ENCODE data around the gene PIP4K2C. TPM values are rescaled to one million over a fixed set of nuclear protein-coding genes. Genes with fewer than 3 reads are reported as not detected.

Gene PIP4K2C
- total and polyA plus RNA-seq, 2 experiments from 2014 or later = 10.8 to 30.6 TPM

DNA sequence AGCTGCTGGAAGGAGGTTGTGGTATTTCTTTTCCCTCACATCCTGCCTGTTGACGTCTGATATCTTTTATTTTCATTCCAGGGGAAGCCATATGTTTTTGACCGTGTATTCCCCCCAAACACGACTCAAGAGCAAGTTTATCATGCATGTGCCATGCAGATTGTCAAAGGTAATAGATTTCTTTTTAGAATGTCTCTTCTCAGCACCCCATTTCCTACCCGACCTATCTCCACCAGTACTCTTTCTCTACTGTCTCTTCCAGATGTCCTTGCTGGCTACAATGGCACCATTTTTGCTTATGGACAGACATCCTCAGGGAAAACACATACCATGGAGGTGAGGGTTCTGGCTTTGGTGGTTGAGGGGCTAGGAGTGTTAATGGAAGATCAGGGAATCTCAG lies 27.6 kb upstream of the PIP4K2C start:
- no peak overlapping the region for H3K4me3 ChIP-seq
- H3F3A ChIP-seq (replicated peaks; ENCODE audit: low read depth) = no peaks in the 10 kb centered on the region
- Mint-ChIP-seq H3K9me3 (no peaks in the 10 kb centered on the region), H3K36me3 (ENCODE audit: low read depth) (peaks cover 18% of the 10 kb centered on the region; the same call in 2 of the 3 replicates), H3K4me3 (no peak overlapping the region), H3K27ac (no peak overlapping the region), H3K4me1 (no peaks in the 10 kb centered on the region), H3K27me3 (ENCODE audit: insufficient read depth, low read depth, poor library complexity) (no peaks in the 10 kb centered on the region)
- H3K27ac ChIP-seq (ENCODE audit: low read depth) = no peak overlapping the region
- no peak overlapping the region for H2AFZ ChIP-seq
- H3K4me1 ChIP-seq (ENCODE audit: insufficient read depth) = no peaks in the 10 kb centered on the region
- ATAC-seq (no peak), DNase-seq (ENCODE audit: low spot score) (no peak)
- no peaks in the 10 kb centered on the region for H3K9me2 ChIP-seq (ENCODE audit: insufficient read depth)
- no peaks in the 10 kb centered on the region; the same call in 1 of the 2 replicates for H3K36me3 ChIP-seq (ENCODE audit: insufficient read depth)
- no peak overlapping the region for H3K4me2 ChIP-seq
- no peak for TF ChIP-seq JUNB (IDR thresholded peaks at IDR 0.05; ENCODE audit: unreplicated experiment)
- TF ChIP-seq CREB1 (CRISPR knock-in tag; IDR thresholded peaks at IDR 0.05; ENCODE audit: low read depth) = no peak
- no peak for TF ChIP-seq POLR2AphosphoS5 (IDR thresholded peaks at IDR 0.05; ENCODE audit: low read depth)
- TF ChIP-seq, protein P1, sequence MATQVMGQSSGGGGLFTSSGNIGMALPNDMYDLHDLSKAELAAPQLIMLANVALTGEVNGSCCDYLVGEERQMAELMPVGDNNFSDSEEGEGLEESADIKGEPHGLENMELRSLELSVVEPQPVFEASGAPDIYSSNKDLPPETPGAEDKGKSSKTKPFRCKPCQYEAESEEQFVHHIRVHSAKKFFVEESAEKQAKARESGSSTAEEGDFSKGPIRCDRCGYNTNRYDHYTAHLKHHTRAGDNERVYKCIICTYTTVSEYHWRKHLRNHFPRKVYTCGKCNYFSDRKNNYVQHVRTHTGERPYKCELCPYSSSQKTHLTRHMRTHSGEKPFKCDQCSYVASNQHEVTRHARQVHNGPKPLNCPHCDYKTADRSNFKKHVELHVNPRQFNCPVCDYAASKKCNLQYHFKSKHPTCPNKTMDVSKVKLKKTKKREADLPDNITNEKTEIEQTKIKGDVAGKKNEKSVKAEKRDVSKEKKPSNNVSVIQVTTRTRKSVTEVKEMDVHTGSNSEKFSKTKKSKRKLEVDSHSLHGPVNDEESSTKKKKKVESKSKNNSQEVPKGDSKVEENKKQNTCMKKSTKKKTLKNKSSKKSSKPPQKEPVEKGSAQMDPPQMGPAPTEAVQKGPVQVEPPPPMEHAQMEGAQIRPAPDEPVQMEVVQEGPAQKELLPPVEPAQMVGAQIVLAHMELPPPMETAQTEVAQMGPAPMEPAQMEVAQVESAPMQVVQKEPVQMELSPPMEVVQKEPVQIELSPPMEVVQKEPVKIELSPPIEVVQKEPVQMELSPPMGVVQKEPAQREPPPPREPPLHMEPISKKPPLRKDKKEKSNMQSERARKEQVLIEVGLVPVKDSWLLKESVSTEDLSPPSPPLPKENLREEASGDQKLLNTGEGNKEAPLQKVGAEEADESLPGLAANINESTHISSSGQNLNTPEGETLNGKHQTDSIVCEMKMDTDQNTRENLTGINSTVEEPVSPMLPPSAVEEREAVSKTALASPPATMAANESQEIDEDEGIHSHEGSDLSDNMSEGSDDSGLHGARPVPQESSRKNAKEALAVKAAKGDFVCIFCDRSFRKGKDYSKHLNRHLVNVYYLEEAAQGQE (IDR thresholded peaks at IDR 0.05; ENCODE audit: unreplicated experiment) = no peak
- no peak for TF ChIP-seq EZH2 (IDR thresholded peaks at IDR 0.05; ENCODE audit: low read depth, unreplicated experiment)
- TF ChIP-seq STAT1 (IDR thresholded peaks at IDR 0.05; ENCODE audit: unreplicated experiment) = no peak
- TF ChIP-seq, protein P2, sequence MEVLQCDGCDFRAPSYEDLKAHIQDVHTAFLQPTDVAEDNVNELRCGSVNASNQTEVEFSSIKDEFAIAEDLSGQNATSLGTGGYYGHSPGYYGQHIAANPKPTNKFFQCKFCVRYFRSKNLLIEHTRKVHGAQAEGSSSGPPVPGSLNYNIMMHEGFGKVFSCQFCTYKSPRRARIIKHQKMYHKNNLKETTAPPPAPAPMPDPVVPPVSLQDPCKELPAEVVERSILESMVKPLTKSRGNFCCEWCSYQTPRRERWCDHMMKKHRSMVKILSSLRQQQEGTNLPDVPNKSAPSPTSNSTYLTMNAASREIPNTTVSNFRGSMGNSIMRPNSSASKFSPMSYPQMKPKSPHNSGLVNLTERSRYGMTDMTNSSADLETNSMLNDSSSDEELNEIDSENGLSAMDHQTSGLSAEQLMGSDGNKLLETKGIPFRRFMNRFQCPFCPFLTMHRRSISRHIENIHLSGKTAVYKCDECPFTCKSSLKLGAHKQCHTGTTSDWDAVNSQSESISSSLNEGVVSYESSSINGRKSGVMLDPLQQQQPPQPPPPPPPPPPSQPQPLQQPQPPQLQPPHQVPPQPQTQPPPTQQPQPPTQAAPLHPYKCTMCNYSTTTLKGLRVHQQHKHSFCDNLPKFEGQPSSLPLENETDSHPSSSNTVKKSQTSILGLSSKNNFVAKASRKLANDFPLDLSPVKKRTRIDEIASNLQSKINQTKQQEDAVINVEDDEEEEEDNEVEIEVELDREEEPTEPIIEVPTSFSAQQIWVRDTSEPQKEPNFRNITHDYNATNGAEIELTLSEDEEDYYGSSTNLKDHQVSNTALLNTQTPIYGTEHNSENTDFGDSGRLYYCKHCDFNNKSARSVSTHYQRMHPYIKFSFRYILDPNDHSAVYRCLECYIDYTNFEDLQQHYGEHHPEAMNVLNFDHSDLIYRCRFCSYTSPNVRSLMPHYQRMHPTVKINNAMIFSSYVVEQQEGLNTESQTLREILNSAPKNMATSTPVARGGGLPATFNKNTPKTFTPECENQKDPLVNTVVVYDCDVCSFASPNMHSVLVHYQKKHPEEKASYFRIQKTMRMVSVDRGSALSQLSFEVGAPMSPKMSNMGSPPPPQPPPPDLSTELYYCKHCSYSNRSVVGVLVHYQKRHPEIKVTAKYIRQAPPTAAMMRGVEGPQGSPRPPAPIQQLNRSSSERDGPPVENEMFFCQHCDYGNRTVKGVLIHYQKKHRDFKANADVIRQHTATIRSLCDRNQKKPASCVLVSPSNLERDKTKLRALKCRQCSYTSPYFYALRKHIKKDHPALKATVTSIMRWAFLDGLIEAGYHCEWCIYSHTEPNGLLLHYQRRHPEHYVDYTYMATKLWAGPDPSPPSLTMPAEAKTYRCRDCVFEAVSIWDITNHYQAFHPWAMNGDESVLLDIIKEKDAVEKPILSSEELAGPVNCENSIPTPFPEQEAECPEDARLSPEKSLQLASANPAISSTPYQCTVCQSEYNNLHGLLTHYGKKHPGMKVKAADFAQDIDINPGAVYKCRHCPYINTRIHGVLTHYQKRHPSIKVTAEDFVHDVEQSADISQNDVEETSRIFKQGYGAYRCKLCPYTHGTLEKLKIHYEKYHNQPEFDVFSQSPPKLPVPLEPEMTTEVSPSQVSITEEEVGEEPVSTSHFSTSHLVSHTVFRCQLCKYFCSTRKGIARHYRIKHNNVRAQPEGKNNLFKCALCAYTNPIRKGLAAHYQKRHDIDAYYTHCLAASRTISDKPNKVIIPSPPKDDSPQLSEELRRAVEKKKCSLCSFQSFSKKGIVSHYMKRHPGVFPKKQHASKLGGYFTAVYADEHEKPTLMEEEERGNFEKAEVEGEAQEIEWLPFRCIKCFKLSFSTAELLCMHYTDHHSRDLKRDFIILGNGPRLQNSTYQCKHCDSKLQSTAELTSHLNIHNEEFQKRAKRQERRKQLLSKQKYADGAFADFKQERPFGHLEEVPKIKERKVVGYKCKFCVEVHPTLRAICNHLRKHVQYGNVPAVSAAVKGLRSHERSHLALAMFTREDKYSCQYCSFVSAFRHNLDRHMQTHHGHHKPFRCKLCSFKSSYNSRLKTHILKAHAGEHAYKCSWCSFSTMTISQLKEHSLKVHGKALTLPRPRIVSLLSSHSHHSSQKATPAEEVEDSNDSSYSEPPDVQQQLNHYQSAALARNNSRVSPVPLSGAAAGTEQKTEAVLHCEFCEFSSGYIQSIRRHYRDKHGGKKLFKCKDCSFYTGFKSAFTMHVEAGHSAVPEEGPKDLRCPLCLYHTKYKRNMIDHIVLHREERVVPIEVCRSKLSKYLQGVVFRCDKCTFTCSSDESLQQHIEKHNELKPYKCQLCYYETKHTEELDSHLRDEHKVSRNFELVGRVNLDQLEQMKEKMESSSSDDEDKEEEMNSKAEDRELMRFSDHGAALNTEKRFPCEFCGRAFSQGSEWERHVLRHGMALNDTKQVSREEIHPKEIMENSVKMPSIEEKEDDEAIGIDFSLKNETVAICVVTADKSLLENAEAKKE (CRISPR knock-in tag; IDR thresholded peaks at IDR 0.05) = no peak
- no peak for TF ChIP-seq EZH2phosphoT487 (IDR thresholded peaks at IDR 0.05; ENCODE audit: unreplicated experiment)
- TF ChIP-seq, protein P3, sequence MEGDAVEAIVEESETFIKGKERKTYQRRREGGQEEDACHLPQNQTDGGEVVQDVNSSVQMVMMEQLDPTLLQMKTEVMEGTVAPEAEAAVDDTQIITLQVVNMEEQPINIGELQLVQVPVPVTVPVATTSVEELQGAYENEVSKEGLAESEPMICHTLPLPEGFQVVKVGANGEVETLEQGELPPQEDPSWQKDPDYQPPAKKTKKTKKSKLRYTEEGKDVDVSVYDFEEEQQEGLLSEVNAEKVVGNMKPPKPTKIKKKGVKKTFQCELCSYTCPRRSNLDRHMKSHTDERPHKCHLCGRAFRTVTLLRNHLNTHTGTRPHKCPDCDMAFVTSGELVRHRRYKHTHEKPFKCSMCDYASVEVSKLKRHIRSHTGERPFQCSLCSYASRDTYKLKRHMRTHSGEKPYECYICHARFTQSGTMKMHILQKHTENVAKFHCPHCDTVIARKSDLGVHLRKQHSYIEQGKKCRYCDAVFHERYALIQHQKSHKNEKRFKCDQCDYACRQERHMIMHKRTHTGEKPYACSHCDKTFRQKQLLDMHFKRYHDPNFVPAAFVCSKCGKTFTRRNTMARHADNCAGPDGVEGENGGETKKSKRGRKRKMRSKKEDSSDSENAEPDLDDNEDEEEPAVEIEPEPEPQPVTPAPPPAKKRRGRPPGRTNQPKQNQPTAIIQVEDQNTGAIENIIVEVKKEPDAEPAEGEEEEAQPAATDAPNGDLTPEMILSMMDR (conservative IDR thresholded peaks at IDR 0.05; ENCODE audit: low read depth in 2 of 2) = no peak
- no peak for TF ChIP-seq NANOG (IDR thresholded peaks at IDR 0.05; ENCODE audit: borderline replicate concordance)
- TF ChIP-seq ZNF114 (CRISPR knock-in tag; IDR thresholded peaks at IDR 0.05) = no peak
- TF ChIP-seq ZNF331 (CRISPR knock-in tag; IDR thresholded peaks at IDR 0.05; ENCODE audit: low read depth) = no peak
- TF ChIP-seq, protein P4, sequence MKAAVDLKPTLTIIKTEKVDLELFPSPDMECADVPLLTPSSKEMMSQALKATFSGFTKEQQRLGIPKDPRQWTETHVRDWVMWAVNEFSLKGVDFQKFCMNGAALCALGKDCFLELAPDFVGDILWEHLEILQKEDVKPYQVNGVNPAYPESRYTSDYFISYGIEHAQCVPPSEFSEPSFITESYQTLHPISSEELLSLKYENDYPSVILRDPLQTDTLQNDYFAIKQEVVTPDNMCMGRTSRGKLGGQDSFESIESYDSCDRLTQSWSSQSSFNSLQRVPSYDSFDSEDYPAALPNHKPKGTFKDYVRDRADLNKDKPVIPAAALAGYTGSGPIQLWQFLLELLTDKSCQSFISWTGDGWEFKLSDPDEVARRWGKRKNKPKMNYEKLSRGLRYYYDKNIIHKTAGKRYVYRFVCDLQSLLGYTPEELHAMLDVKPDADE (IDR thresholded peaks at IDR 0.05) = no peak
- no peaks in the 10 kb centered on the region; the same call in 1 of the 2 replicates for H4K20me1 ChIP-seq (replicated peaks; ENCODE audit: insufficient read depth)
- H3K27me3 ChIP-seq (ENCODE audit: insufficient read depth) = no peaks in the 10 kb centered on the region
- peaks cover 15% of the 10 kb centered on the region; the same call in 1 of the 2 replicates for H3K79me2 ChIP-seq (replicated peaks; ENCODE audit: insufficient read depth)
